SK-N-SH treated with all-trans-retinoic acid at 6 μM for 48 hours (cell line): Measurements from ENCODE around the gene MYH6.

Experiments used
- CREB5 ChIP-seq: fragments of 250-450 bp; sonication (Bioruptor Pico); IDR thresholded peaks from 2 replicates; pipeline ENCODE4 v1.5.1; 2020; ENCODE audit warnings: low read depth, mild to moderate bottlenecking, moderate library complexity
- GLIS3 ChIP-seq: fragments of 250-450 bp; sonication (Bioruptor Pico); IDR thresholded peaks from 2 replicates; pipeline ENCODE4 v1.5.0; 2020; ENCODE audit warnings: mild to moderate bottlenecking, moderate library complexity
- POU6F1 ChIP-seq: fragments of 250-450 bp; sonication (Bioruptor Pico); IDR thresholded peaks from 2 replicates; pipeline ENCODE4 v1.8.0; 2021; ENCODE audit warnings: low read depth, mild to moderate bottlenecking, moderate library complexity, borderline replicate concordance
- PPARA ChIP-seq: fragments of 250-450 bp; sonication (Bioruptor Pico); IDR thresholded peaks from 2 replicates; pipeline ENCODE4 v1.5.0; 2020; ENCODE audit warnings: mild to moderate bottlenecking, borderline replicate concordance
- ZFP3 ChIP-seq: fragments of 250-450 bp; sonication (Bioruptor Pico); IDR thresholded peaks from 2 replicates; pipeline ENCODE4 v1.5.0; 2020; ENCODE audit warnings: mild to moderate bottlenecking, moderate library complexity

GRCh38 chr14:23358553-23359166 is 49.4 kb downstream of the MYH6 start:
- TF ChIP-seq PPARA = no peak
- no peak for TF ChIP-seq POU6F1 (CRISPR knock-in tag)
- no peak for TF ChIP-seq ZFP3 (CRISPR knock-in tag)
- TF ChIP-seq CREB5 (CRISPR knock-in tag) = no peak
- TF ChIP-seq GLIS3 (CRISPR knock-in tag) = no peak
